RWPE1 (cell line): ENCODE results near the gene FAM234A.

Experiments used
- CTCF ChIA-PET: fragments of 350-600 bp; sonication (Branson Sonifier 250); formaldehyde crosslinking; extraction: SDS; loops from one replicate; lab custom pipeline; 2021; lab: Yijun Ruan, JAX
- POLR2A ChIA-PET: fragments of 400-600 bp; formaldehyde crosslinking; extraction: SDS; loops from one replicate; lab custom pipeline; 2020; ENCODE audit warnings: antibody characterized with exemption; ENCODE audit not compliant: low non-redundant PET; lab: Yijun Ruan, JAX
- DNase-seq: peaks from one replicate; pipeline ENCODE4 v3.0.0; 2012; ENCODE audit warnings: low spot score
- H3K27ac ChIP-seq: fragments of 450-650 bp; 2 replicates; pipeline ENCODE4 v1.5.1; 2017
- CTCF ChIP-seq: fragments of 450-650 bp; conservative IDR thresholded peaks from 2 replicates; pipeline ENCODE4 v1.5.1; 2017; ENCODE audit warnings: low read depth, mild to moderate bottlenecking

The FAM234A gene

GRCh38 chr16:189604-190186, 44.9 kb upstream of the FAM234A start:
- TF ChIP-seq CTCF: no peak
- ChIA-PET CTCF (no interaction called here), POLR2A (no interaction called here)
- no peak for DNase-seq
- no peak overlapping the region for H3K27ac ChIP-seq

- no peak for TF ChIP-seq CTCF
- POLR2A ChIA-PET: no interaction called here
- CTCF ChIA-PET: interaction anchor here (0.9 kb wide), 2 partner anchors 10 to 170 kb away, joined by 3 to 6 read pairs; no protein-coding TSS in a partner anchor
- H3K27ac ChIP-seq: peak overlapping the region; percentile 29
- no peak for DNase-seq
Measured at GRCh38 chr16:191831-192230, 42.8 kb upstream of the FAM234A start.

- POLR2A ChIA-PET: no interaction called here
- CTCF ChIA-PET: no interaction called here
- no peak for TF ChIP-seq CTCF
- H3K27ac ChIP-seq: no peak overlapping the region
- no peak for DNase-seq
Measured at GRCh38 chr16:192686-193085, 41.9 kb upstream of the FAM234A start.

- H3K27ac ChIP-seq: no peak overlapping the region; the same call in 1 of the 2 replicates
- DNase-seq: no peak
- POLR2A ChIA-PET: no interaction called here
- CTCF ChIA-PET: no interaction called here
- TF ChIP-seq CTCF: no peak
Measured at GRCh38 chr16:193441-193840, 41.2 kb upstream of the FAM234A start.

- no peak for DNase-seq
- TF ChIP-seq CTCF: no peak
- CTCF ChIA-PET: no interaction called here
- POLR2A ChIA-PET: no interaction called here
- no peak overlapping the region for H3K27ac ChIP-seq
Measured at GRCh38 chr16:194516-194915, 40.1 kb upstream of the FAM234A start.

GRCh38 chr16:200388-200787, 34.2 kb upstream of the FAM234A start:
- POLR2A ChIA-PET: interaction anchor here (0.6 kb wide), 2 partner anchors 34 to 152 kb away, joined by 3 to 4 read pairs; partner anchors contain the start of genes AXIN1 and FAM234A
- no peak for TF ChIP-seq CTCF
- DNase-seq: no peak
- CTCF ChIA-PET: interaction anchor here (1.5 to 1.7 kb wide), 2 partner anchors 12 to 19 kb away, joined by 3 to 9 read pairs; no protein-coding TSS in a partner anchor
- H3K27ac ChIP-seq: no peak overlapping the region
